Spinal cord (tissue), 10 donors: Measurements from ENCODE around the gene OBP2B. TPM values are rescaled to one million over a fixed set of nuclear protein-coding genes. Genes with fewer than 3 reads are reported as not detected.

Source experiments
- DNase-seq, 6 donors: peaks; one replicate each; pipeline versions ENCODE4 v3.0.0 to v3.0.0-alpha.2; 2013 to 2015; ENCODE audit warnings: low spot score in 6 of 6, low read depth in 4 of 6
- H3K27ac ChIP-seq: one replicate; pipeline ENCODE4 v1.5.1; 2013; ENCODE audit warnings: low read depth, low read length, control low read depth
- H3K27me3 ChIP-seq: one replicate; pipeline ENCODE4 v1.6.1; 2013; ENCODE audit warnings: low read length; ENCODE audit not compliant: control insufficient read depth, insufficient read depth
- H3K36me3 ChIP-seq: one replicate; pipeline ENCODE4 v1.6.1; 2013; ENCODE audit warnings: low read length; ENCODE audit not compliant: control insufficient read depth, insufficient read depth
- H3K4me1 ChIP-seq: one replicate; pipeline ENCODE4 v1.6.1; 2013; ENCODE audit warnings: low read length; ENCODE audit not compliant: control insufficient read depth, insufficient read depth
- H3K4me3 ChIP-seq: one replicate; pipeline ENCODE4 v1.5.1; 2013; ENCODE audit warnings: low read depth, low read length, control low read depth
- H3K9me3 ChIP-seq: one replicate; pipeline ENCODE4 v1.6.1; 2013; ENCODE audit warnings: low read length; ENCODE audit not compliant: control insufficient read depth, insufficient read depth
- WGBS: methylation state at CpG from one replicate; pipeline ENCODE4 v1.1.5; 2013; ENCODE audit warnings: missing lambda C conversion rate; ENCODE audit not compliant: insufficient coverage; 5-methylcytosine and 5-hydroxymethylcytosine counted together
- polyA plus RNA-seq, 2 donors: library from polyadenylated mRNA; unstranded; fragments of 120-200 nt; gene quantifications; one replicate each; pipeline ENCODE4 v1.2.1, GENCODE V29; 2013; ENCODE audit not compliant: insufficient read length in 2 of 2
- total RNA-seq, 2 donors: library from RNA; depleted of rRNA in 1 of 2; stranded (reverse); fragments of 120-200 nt in 1 of 2; fragments of >200 nt in 1 of 2; gene quantifications; one replicate each; pipeline versions ENCODE4 v1.2.3 to v1.2.4, GENCODE V29; 2013 to 2014
- donor health status: healthy.

The OBP2B gene
- total and polyA plus RNA-seq, 4 donors, result not detected

- Histone ChIP-seq H3K27me3 (peaks cover 2% of the 10 kb centered on the region), H3K9me3 (no peaks in the 10 kb centered on the region), H3K36me3 (no peaks in the 10 kb centered on the region), H3K4me3 (no peak overlapping the region), H3K27ac (no peak overlapping the region), H3K4me1 (peaks cover 8% of the 10 kb centered on the region)
- no peak for DNase-seq
- WGBS, result 87% methylated on average over 10 of the region's 14 CpGs
Measured at GRCh38 chr9:133202688-133203453, 6.2 kb downstream of the OBP2B start.

DNA sequence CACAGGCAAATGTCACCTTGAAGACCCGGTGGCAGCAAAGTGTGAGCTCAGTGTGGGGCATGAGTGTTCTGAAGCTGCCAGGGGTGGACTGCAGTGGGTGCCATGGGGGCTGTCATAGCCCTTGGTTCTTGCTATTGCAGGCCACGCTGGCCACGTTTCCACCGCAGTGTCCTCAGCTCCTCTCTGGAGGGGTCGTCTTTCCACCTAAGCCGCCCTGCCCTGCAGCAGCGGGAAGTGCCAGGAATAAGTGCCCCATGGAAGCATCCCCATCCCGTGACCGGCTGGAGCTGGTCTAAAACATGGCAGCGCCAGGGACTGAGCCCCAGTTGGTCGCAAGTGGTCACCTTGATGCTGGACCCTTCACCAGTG lies 6.9 kb downstream of the OBP2B start:
- no peaks in the 10 kb centered on the region for H3K36me3 ChIP-seq
- 87% methylated on average over 11 of the region's 11 CpGs for WGBS
- no peak for DNase-seq
- peaks cover 2% of the 10 kb centered on the region for H3K27me3 ChIP-seq
- H3K27ac ChIP-seq, result no peak overlapping the region
- H3K4me1 ChIP-seq, result peaks cover 8% of the 10 kb centered on the region
- no peaks in the 10 kb centered on the region for H3K9me3 ChIP-seq
- H3K4me3 ChIP-seq, result no peak overlapping the region

GRCh38 chr9:133201424-133202144 lies 7.5 kb downstream of the OBP2B start:
- H3K9me3 ChIP-seq, result no peaks in the 10 kb centered on the region
- DNase-seq, result no peak
- H3K27ac ChIP-seq, result no peak overlapping the region
- 89% methylated on average over 12 of the region's 13 CpGs for WGBS
- H3K4me3 ChIP-seq, result no peak overlapping the region
- peaks cover 2% of the 10 kb centered on the region for H3K27me3 ChIP-seq
- H3K4me1 ChIP-seq, result peaks cover 8% of the 10 kb centered on the region
- H3K36me3 ChIP-seq, result no peaks in the 10 kb centered on the region

DNA sequence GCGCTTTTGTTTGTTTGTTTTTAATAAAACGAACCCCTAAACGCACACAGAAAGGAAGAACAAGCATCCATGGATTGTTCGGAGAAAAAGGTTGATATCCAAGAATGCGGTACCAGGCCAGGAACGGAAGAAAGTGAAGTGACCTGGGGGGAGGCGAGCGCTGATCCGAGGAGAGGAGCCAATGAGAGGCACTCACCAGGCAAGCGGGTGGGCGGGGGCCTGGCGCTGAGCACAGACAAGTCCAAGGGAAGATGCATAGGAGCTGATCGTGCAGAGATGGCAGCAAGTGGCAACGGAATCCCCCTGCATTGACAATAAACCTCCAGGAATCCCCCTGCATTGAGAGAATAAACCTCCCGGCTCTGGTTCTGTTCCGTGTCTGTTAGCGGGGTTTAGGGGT lies 8.4 kb downstream of the OBP2B start:
- Histone ChIP-seq H3K9me3 (no peaks in the 10 kb centered on the region), H3K36me3 (no peaks in the 10 kb centered on the region), H3K27me3 (peaks cover 2% of the 10 kb centered on the region), H3K4me3 (no peak overlapping the region), H3K27ac (no peak overlapping the region), H3K4me1 (peaks cover 8% of the 10 kb centered on the region)
- no peak for DNase-seq
- WGBS, result 90% methylated on average over 10 of the region's 17 CpGs

DNA sequence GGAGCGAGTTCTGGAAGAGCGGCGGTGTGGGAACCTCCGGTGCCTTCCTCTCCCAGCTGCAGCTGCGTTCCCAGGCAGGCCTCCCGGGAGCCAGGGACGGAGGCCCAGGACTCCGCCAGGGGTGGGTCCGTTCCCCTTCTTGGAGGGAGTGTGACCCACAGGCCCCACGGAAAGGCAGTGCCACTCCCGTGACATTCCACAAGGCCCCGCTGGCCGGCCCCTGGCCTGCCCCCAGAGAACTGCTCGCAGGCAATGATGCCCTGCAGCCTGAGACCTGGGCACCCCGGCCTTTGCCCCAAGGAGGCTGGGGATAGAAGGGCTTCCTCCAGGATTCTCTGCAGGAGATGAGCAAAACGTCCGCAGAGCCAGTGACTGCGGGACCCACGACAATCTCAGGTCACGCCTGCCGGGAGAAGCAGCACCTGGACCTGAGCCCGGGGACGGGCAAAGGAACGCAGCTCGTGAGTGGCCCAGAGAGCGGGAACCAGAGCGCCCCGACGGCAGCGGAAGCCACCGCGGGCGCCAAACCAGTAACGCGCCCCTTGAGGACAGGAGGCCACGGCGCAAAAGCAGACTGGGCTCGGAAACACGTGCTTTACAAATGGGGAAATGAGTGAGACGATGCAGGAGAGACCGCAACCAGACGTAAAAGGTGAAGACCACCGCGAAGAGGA lies 9.3 kb downstream of the OBP2B start:
- no peak overlapping the region for H3K27ac ChIP-seq
- H3K9me3 ChIP-seq, result peaks cover 2% of the 10 kb centered on the region
- H3K27me3 ChIP-seq, result peaks cover 2% of the 10 kb centered on the region
- peak overlapping the region; percentile 44 for H3K4me3 ChIP-seq
- H3K36me3 ChIP-seq, result no peaks in the 10 kb centered on the region
- DNase-seq, result peak in 2 of 6 donors; percentile 44 to 69
- peaks cover 8% of the 10 kb centered on the region for H3K4me1 ChIP-seq
- WGBS, result 34% methylated on average over 44 of the region's 44 CpGs

DNA sequence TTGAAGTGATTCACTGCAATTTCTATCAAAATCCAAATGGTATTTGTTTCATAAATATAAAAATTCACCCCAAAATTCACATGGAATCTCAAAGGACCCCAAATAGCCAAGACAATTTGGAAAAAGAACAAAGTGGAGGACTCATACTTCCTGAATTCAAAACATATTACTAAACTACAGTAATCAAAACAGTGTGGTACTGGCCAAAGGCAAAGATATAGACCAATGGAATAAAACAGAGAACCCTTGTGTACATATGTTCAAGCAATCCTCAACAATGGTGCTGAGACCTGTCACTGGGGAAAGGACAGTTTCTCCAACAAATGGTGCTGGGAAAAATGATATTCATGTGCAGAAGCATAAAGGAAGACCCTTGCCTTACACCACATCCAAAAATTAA lies 14.0 kb downstream of the OBP2B start:
- Histone ChIP-seq H3K27me3 (peaks cover 2% of the 10 kb centered on the region), H3K9me3 (peaks cover 2% of the 10 kb centered on the region), H3K36me3 (no peaks in the 10 kb centered on the region), H3K4me3 (no peak overlapping the region), H3K4me1 (peaks cover 7% of the 10 kb centered on the region), H3K27ac (no peak overlapping the region)
- DNase-seq, result no peak

- WGBS, result no CpG with 5 or more reads among the region's 4 CpGs
- H3K27ac ChIP-seq, result no peak overlapping the region
- H3K27me3 ChIP-seq, result no peaks in the 10 kb centered on the region
- H3K4me3 ChIP-seq, result no peak overlapping the region
- DNase-seq, result no peak
- H3K4me1 ChIP-seq, result peaks cover 3% of the 10 kb centered on the region
- H3K9me3 ChIP-seq, result peaks cover 2% of the 10 kb centered on the region
- no peaks in the 10 kb centered on the region for H3K36me3 ChIP-seq
Measured at GRCh38 chr9:133194597-133194996, 14.5 kb downstream of the OBP2B start.

DNA sequence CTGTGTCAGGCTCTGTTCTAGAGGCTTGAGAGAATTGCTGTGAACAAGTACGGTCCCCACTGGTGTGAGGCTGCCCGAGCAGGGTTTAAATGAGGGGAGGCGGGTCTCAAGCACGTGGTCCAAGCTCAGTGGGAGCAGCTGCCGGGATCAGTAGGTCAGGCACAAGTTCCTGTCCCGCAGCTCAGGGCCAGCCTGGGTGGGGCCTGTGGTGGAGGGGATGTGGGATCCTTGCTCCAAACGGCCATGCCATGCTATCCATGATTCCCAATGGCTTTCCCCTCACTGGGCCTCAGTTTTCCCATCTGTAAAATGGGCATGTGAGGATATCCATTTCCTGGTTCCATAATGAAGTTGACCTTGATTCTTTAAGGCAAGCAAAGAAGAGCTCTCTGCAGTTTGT lies 17.1 kb downstream of the OBP2B start:
- DNase-seq, result no peak
- H3K27me3 ChIP-seq, result peaks cover 5% of the 10 kb centered on the region
- peaks cover 2% of the 10 kb centered on the region for H3K9me3 ChIP-seq
- H3K36me3 ChIP-seq, result no peaks in the 10 kb centered on the region
- no peak overlapping the region for H3K27ac ChIP-seq
- peaks cover 6% of the 10 kb centered on the region for H3K4me1 ChIP-seq
- no peak overlapping the region for H3K4me3 ChIP-seq
- 64% methylated on average over 5 of the region's 7 CpGs for WGBS

DNA sequence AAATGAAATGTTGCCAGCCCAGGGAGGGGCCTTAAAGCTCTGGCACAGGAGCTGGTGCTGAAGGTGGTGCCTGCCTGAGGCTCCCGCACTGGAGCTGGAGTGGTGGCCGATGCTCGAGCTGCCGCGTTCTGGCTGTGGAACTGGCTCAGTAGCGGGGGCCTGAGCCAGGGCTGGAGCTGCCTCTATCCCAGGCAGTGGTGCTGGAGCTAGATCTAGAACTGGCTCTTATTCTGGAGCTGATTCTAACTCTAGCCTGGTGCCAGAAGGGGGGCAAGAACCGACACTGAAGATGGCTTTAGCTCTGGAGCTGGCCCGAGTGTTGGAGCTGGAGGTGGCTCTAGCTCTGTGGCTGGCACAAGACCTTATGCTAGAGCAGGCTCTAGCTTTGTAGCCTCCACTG lies 19.2 kb downstream of the OBP2B start:
- no peak for DNase-seq
- Histone ChIP-seq H3K9me3 (no peaks in the 10 kb centered on the region), H3K27ac (no peak overlapping the region), H3K4me3 (no peak overlapping the region), H3K27me3 (peaks cover 5% of the 10 kb centered on the region), H3K36me3 (no peaks in the 10 kb centered on the region), H3K4me1 (peaks cover 6% of the 10 kb centered on the region)
- WGBS, result 93% methylated on average over 8 of the region's 8 CpGs
